ENCODE results near the gene RASSF3. TPM values are rescaled to one million over a fixed set of nuclear protein-coding genes. Genes with fewer than 3 reads are reported as not detected.

Gene RASSF3
- total and polyA plus RNA-seq, 11 donors: 32.8 to 116 (median 90.6) TPM

GRCh38 chr12:64739778-64740177, 129.5 kb downstream of the RASSF3 start:
- TF ChIP-seq POLR2A (IDR thresholded peaks at IDR 0.05) (no peak), CTCF (IDR thresholded peaks at IDR 0.05) (no peak)
- H3K27ac ChIP-seq: peak overlapping the region in 1 of 12 donors; percentile 63
- H3K4me1 ChIP-seq: peaks cover 0 to 59% (median 0%) of the 10 kb centered on the region in 12 donors
- ATAC-seq (no peak), DNase-seq (no peak)
- intact Hi-C loops (cut with DNase I): no loop called here
- no peaks in the 10 kb centered on the region for H3K9me3 ChIP-seq
- 92 to 96% (median 95%) methylated on average over 2 of the region's 2 CpGs for WGBS, 4 donors
- no peaks in the 10 kb centered on the region for H3K27me3 ChIP-seq
- H3K4me3 ChIP-seq: no peak overlapping the region
- peaks cover 0 to 98% (median 96%) of the 10 kb centered on the region in 9 donors for H3K36me3 ChIP-seq

GRCh38 chr12:64740646-64741045, 130.4 kb downstream of the RASSF3 start:
- DNase-seq: no peak
- Histone ChIP-seq H3K4me1 (peaks cover 0 to 61% (median 0%) of the 10 kb centered on the region in 12 donors), H3K27ac (peak overlapping the region in 1 of 12 donors; percentile 63), H3K27me3 (no peaks in the 10 kb centered on the region), H3K4me3 (no peak overlapping the region), H3K9me3 (no peaks in the 10 kb centered on the region), H3K36me3 (peaks cover 0 to 99% (median 98%) of the 10 kb centered on the region in 9 donors)
- WGBS, 4 donors: 60 to 68% (median 63%) methylated on average over 2 of the region's 2 CpGs
- TF ChIP-seq POLR2A (IDR thresholded peaks at IDR 0.05) (no peak), CTCF (IDR thresholded peaks at IDR 0.05) (no peak)
- intact Hi-C loops (cut with DNase I): no loop called here
- ATAC-seq: no peak

GRCh38 chr12:64742416-64742815, 132.1 kb downstream of the RASSF3 start:
- Histone ChIP-seq H3K9me3 (no peaks in the 10 kb centered on the region), H3K36me3 (peaks cover 0 to 99% (median 84%) of the 10 kb centered on the region in 9 donors), H3K4me3 (no peak overlapping the region), H3K27ac (no peak overlapping the region), H3K27me3 (no peaks in the 10 kb centered on the region), H3K4me1 (peaks cover 0 to 61% (median 0%) of the 10 kb centered on the region in 12 donors)
- no peak for TF ChIP-seq POLR2A (IDR thresholded peaks at IDR 0.05)
- TF ChIP-seq CTCF (IDR thresholded peaks at IDR 0.05): no peak
- DNase-seq (no peak), ATAC-seq (no peak)
- 88 to 95% (median 89%) methylated on average over 3 of the region's 3 CpGs for WGBS, 4 donors
- intact Hi-C loops (cut with DNase I): no loop called here

GRCh38 chr12:64743206-64743605, 132.9 kb downstream of the RASSF3 start:
- ATAC-seq (no peak), DNase-seq (no peak)
- intact Hi-C loops (cut with DNase I): no loop called here
- WGBS, 4 donors: 93 to 99% (median 98%) methylated on average over 3 of the region's 3 CpGs
- no peaks in the 10 kb centered on the region for H3K27me3 ChIP-seq
- peaks cover 0 to 62% (median 0%) of the 10 kb centered on the region in 12 donors for H3K4me1 ChIP-seq
- no peak for TF ChIP-seq CTCF (IDR thresholded peaks at IDR 0.05)
- TF ChIP-seq POLR2A (IDR thresholded peaks at IDR 0.05): no peak
- no peak overlapping the region for H3K27ac ChIP-seq
- no peak overlapping the region for H3K4me3 ChIP-seq
- peaks cover 0 to 99% (median 81%) of the 10 kb centered on the region in 9 donors for H3K36me3 ChIP-seq
- no peaks in the 10 kb centered on the region for H3K9me3 ChIP-seq

All from heart left ventricle (tissue), 16 donors.